ENCODE measurements around the gene EDDM3A.

Gene EDDM3A

DNA sequence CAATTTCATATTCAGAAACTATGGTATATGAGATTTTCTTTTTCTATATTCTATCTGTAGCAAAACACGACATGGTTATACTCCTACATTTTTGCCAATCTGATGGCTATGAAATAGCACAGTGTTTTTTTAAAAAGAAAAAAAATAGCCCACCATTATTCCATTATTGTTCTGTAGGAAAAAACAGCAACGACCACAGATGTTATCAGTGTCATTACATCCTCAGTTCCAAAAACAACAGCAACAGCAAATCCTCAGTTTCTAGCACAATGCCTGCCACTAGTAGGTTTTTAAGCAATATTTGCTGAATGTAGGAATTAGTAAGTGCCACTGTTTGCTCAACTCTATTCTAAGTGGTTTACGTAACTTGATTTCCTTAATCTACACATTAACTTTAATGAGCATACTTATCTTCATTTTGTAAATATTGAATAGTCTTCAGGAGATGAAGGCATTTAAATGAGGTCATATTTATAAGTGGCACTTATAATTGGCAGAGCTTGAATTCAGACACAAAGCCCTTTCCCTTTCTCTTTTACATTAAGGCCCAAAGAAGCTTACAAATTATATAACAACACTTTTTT lies 43.6 kb downstream of the EDDM3A start:
- no peak for TF ChIP-seq ZFX (IDR thresholded peaks at IDR 0.05; ENCODE audit: borderline replicate concordance)
- no peak for TF ChIP-seq CTCF (IDR thresholded peaks at IDR 0.05)
- H3K27ac ChIP-seq = no peak overlapping the region

DNA sequence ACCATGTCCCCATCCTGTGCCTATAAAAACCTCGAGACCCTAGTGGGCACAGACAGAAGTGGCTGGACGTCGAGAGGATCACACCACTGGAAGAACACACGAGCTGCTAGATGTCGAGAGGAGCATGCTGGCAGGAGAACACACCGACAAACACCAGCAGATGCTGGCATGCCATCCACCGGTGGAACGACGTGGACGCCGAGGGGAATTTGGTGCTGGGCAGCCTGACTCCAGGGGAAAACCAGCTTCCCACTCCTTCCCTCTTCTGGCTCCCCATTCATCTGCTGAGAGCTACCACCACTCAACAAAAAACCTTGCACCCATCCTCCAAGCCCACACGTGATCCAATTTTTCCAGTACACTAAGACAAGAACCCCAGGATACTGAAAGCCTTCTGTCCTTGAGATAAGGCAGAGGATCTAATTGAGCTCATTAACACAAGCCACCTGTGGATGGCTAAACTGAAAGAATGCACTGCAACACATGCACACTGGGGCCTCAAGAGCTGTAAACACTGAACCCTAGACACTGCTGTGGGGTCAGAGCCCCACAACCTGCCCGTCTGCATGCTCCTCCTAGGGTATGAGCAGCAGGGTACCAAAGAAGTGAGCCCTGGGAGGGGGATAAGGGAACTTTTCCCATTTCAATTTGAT lies 44.9 kb downstream of the EDDM3A start:
- H3K27ac ChIP-seq = no peak overlapping the region
- TF ChIP-seq CTCF (IDR thresholded peaks at IDR 0.05) = no peak
- no peak for TF ChIP-seq ZFX (IDR thresholded peaks at IDR 0.05; ENCODE audit: borderline replicate concordance)

DNA sequence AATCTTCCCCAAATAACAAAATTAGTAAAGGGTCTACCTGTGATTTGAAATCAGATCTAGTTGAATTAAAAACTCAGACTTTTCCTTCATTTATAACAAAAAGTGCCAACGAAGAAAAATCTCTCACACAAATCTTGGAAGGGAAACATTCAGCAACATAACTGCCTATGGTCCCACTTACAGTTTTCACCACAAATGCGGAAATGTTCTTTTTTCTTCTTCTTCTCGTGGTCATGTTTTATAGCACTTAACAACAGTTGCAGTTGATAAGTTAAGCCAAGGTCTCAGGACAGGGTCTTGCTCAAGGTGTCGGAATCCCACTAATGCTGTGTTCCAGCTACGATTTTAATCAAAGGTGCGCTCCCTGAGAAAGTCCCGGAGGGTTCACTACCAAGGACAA lies 45.5 kb downstream of the EDDM3A start:
- TF ChIP-seq ZFX (IDR thresholded peaks at IDR 0.05; ENCODE audit: borderline replicate concordance) (no peak), CTCF (IDR thresholded peaks at IDR 0.05) (no peak)
- no peak overlapping the region for H3K27ac ChIP-seq

DNA sequence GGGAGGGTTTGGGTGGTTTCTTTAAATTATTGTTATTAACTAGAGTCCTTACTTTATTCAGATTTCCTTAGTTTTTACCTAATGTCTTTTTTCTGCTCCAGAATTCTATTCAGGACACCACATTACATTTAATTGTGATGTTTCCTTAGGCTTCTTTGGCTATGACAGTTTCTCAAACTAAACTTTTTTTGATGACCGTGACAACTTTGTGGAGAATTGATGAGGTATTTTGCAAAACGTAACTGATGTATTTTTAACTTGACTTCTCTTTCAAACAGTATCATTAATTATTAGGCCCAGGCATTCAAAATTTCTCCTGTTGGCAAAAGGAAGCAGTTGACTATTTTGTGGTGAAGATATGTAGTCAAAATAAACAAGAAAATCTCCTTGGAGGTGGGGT lies 45.9 kb downstream of the EDDM3A start:
- H3K27ac ChIP-seq = no peak overlapping the region
- no peak for TF ChIP-seq ZFX (IDR thresholded peaks at IDR 0.05; ENCODE audit: borderline replicate concordance)
- TF ChIP-seq CTCF (IDR thresholded peaks at IDR 0.05) = no peak

GRCh38 chr14:20792556-20792955 lies 46.9 kb downstream of the EDDM3A start:
- TF ChIP-seq CTCF (IDR thresholded peaks at IDR 0.05) (no peak), ZFX (IDR thresholded peaks at IDR 0.05; ENCODE audit: borderline replicate concordance) (no peak)
- no peak overlapping the region for H3K27ac ChIP-seq

DNA sequence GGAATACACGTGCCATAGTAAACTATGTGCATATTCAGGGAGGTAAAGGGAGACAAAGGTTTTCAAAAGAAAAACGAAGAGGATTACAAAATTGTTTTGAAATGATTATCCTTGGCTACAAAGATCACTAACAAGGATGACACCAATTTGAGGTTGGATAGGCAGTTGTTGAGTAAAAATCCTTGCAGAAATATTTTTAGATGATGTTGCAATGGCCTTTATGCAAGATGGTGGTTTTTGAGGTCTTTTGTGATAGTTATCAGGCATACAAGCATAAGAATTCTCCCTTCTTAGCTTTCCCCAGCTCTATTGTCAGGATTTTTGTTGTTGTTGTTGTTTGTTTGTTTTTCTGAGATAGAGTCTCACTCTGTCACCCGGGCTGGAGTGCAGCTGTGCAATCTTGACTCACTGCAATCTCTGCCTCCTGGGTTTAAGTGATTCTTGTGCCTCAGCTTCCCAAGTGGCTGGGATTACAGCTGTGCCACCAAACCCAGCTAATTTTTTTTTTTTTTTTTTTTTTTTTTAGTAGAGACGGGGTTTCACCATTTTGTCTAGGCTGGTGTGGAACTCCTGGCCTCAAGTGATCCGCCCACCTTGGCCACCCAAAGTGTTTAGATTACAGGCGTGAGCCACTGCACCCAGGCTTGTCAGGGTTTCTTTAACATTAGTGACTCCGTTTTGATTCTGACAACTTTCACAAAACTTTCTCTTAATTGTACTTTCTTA lies 49.1 kb downstream of the EDDM3A start:
- no peak overlapping the region for H3K27ac ChIP-seq
- TF ChIP-seq CTCF (IDR thresholded peaks at IDR 0.05) (no peak), ZFX (IDR thresholded peaks at IDR 0.05; ENCODE audit: borderline replicate concordance) (no peak)

- no peak overlapping the region for H3K27ac ChIP-seq
- TF ChIP-seq ZFX (IDR thresholded peaks at IDR 0.05; ENCODE audit: borderline replicate concordance) = no peak
- TF ChIP-seq CTCF (IDR thresholded peaks at IDR 0.05) = no peak
Measured at GRCh38 chr14:20797164-20797563, 51.5 kb downstream of the EDDM3A start.

Data from 22Rv1 (cell line).